Measurements from ENCODE around the gene HGF. TPM values are rescaled to one million over a fixed set of nuclear protein-coding genes. Genes with fewer than 3 reads are reported as not detected.
A peak's percentile ranks its signal among the peaks of the same experiment; 100 is the strongest.

HGF gene
- polyA plus RNA-seq, 1 of the 3 experiments (the other 2 are of a cell fraction), result 1.5 TPM

DNA sequence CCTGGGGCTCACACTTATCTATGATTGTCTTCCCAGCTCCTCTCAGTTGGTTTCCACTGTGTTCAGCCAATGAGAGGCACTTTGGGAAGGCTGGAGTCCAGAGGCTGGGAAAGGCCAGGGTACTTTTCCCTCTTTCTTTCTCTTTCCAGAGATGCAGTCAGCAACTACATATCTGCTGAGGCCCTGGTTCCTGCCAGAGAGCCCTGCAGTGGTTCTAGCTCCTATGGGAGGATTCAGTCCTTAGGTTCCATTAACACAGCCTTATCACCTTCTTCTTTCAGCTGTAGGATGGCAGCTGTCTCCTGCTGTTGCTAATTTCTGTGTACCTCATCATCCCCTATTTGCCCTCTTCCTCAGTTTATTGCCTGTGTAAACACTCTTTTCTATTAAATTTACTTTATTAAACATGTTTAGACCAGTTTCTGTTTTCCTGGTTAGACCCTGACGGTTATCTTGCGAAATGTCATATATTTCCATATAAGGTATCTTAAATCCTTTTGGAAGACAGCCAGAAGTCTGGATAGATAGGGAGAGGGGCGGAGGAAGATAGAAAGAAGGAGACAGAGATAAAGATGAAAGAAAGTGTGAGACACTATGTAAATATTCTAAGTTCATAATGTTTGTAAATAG is 100.3 kb downstream of the HGF start:
- no peaks in the 10 kb centered on the region for H4K20me1 ChIP-seq (ENCODE audit: insufficient read depth)
- no peaks in the 10 kb centered on the region for H3F3A ChIP-seq (replicated peaks; ENCODE audit: insufficient read depth)
- no peak for DNase-seq
- H3K27ac ChIP-seq (ENCODE audit: low read depth in 2 of 2, low read length in 1 of 2), result peak overlapping the region in 1 of 2 experiments; percentile 71; a peak in 2 of 4 replicates
- ChIA-PET CTCF (interaction anchor here (0.7 to 1.7 kb wide), 5 partner anchors 10 to 170 kb away, joined by 3 to 4 read pairs (median 3); no protein-coding TSS in a partner anchor), POLR2A (no interaction called here)
- H3K4me2 ChIP-seq, result no peak overlapping the region
- H3K4me3 ChIP-seq (ENCODE audit: low read depth in 2 of 2, low read length in 1 of 2), result no peak overlapping the region
- no peaks in the 10 kb centered on the region for H3K27me3 ChIP-seq (ENCODE audit: insufficient read depth)
- peaks cover 0 to 18% of the 10 kb centered on the region in 2 experiments; a peak in 2 of 4 replicates for H3K4me1 ChIP-seq (ENCODE audit: control insufficient read depth in 1 of 2, insufficient read depth in 2 of 2, low read depth in 1 of 2, low read length in 1 of 2)
- no peaks in the 10 kb centered on the region for H3K36me3 ChIP-seq (replicated peaks in 1 of 2; ENCODE audit: control insufficient read depth in 1 of 2, insufficient read depth in 2 of 2, low read length in 1 of 2)
- no peak overlapping the region for H2AFZ ChIP-seq (ENCODE audit: low read depth)
- TF ChIP-seq GATA2 (CRISPR knock-in tag; IDR thresholded peaks at IDR 0.05), result no peak
- TF ChIP-seq MXI1 (IDR thresholded peaks at IDR 0.05; ENCODE audit: low read depth, low read length), result no peak
- no peak for TF ChIP-seq JUND (IDR thresholded peaks at IDR 0.05)
- TF ChIP-seq RFX5 (IDR thresholded peaks at IDR 0.05; ENCODE audit: low read length), result no peak
- TF ChIP-seq, protein P1, sequence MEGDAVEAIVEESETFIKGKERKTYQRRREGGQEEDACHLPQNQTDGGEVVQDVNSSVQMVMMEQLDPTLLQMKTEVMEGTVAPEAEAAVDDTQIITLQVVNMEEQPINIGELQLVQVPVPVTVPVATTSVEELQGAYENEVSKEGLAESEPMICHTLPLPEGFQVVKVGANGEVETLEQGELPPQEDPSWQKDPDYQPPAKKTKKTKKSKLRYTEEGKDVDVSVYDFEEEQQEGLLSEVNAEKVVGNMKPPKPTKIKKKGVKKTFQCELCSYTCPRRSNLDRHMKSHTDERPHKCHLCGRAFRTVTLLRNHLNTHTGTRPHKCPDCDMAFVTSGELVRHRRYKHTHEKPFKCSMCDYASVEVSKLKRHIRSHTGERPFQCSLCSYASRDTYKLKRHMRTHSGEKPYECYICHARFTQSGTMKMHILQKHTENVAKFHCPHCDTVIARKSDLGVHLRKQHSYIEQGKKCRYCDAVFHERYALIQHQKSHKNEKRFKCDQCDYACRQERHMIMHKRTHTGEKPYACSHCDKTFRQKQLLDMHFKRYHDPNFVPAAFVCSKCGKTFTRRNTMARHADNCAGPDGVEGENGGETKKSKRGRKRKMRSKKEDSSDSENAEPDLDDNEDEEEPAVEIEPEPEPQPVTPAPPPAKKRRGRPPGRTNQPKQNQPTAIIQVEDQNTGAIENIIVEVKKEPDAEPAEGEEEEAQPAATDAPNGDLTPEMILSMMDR (IDR thresholded peaks at IDR 0.05), result no peak
- no peak for TF ChIP-seq FOXJ3 (CRISPR knock-in tag; IDR thresholded peaks at IDR 0.05)
- TF ChIP-seq, protein P2, sequence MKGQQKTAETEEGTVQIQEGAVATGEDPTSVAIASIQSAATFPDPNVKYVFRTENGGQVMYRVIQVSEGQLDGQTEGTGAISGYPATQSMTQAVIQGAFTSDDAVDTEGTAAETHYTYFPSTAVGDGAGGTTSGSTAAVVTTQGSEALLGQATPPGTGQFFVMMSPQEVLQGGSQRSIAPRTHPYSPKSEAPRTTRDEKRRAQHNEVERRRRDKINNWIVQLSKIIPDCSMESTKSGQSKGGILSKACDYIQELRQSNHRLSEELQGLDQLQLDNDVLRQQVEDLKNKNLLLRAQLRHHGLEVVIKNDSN (IDR thresholded peaks at IDR 0.05; ENCODE audit: borderline replicate concordance, low read depth), result no peak
- TF ChIP-seq EP300 (IDR thresholded peaks at IDR 0.05; ENCODE audit: borderline replicate concordance in 1 of 2, low read depth in 1 of 2, low read length in 1 of 2), result no peak
- TF ChIP-seq TEAD4 (IDR thresholded peaks at IDR 0.05; ENCODE audit: borderline replicate concordance, insufficient read depth), result no peak
- no peak for TF ChIP-seq RXRA (IDR thresholded peaks at IDR 0.05; ENCODE audit: borderline replicate concordance, low read depth)
- TF ChIP-seq POLR2AphosphoS5 (IDR thresholded peaks at IDR 0.05; ENCODE audit: low read depth, low read length), result no peak
- TF ChIP-seq, protein P3, sequence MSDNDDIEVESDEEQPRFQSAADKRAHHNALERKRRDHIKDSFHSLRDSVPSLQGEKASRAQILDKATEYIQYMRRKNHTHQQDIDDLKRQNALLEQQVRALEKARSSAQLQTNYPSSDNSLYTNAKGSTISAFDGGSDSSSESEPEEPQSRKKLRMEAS (IDR thresholded peaks at IDR 0.05; ENCODE audit: low read depth), result no peak
- no peak for TF ChIP-seq NRF1 (IDR thresholded peaks at IDR 0.05; ENCODE audit: low read depth, low read length)
- TF ChIP-seq RAD21 (IDR thresholded peaks at IDR 0.05; ENCODE audit: low read length), result no peak
- TF ChIP-seq SIN3A (IDR thresholded peaks at IDR 0.05; ENCODE audit: borderline replicate concordance, low read depth, low read length), result no peak
- TF ChIP-seq FOSL2 (IDR thresholded peaks at IDR 0.05; ENCODE audit: borderline replicate concordance, low read depth), result no peak
- TF ChIP-seq, protein P4, sequence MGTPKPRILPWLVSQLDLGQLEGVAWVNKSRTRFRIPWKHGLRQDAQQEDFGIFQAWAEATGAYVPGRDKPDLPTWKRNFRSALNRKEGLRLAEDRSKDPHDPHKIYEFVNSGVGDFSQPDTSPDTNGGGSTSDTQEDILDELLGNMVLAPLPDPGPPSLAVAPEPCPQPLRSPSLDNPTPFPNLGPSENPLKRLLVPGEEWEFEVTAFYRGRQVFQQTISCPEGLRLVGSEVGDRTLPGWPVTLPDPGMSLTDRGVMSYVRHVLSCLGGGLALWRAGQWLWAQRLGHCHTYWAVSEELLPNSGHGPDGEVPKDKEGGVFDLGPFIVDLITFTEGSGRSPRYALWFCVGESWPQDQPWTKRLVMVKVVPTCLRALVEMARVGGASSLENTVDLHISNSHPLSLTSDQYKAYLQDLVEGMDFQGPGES (IDR thresholded peaks at IDR 0.05; ENCODE audit: low read depth, low read length), result no peak
- no peak overlapping the region for H3K9ac ChIP-seq
- H3K9me3 ChIP-seq, result no peaks in the 10 kb centered on the region
- H3K79me2 ChIP-seq (ENCODE audit: insufficient read depth), result no peaks in the 10 kb centered on the region
- H3K9me2 ChIP-seq, result no peaks in the 10 kb centered on the region
- 94% methylated on average over 3 of the region's 3 CpGs for WGBS (ENCODE audit: low lambda C conversion rate)

Measured in SK-N-SH (cell line).